GM18861 (cell line): ENCODE measurements around the gene TMEM97.
"Not testable (repeated sequence)": the region's sequence is repeated elsewhere in the genome, so short reads cannot be mapped to it uniquely, and the experiment has no call there.

ENCODE experiments used
- ATAC-seq: cut with Tn5 transposase; IDR thresholded peaks from one replicate; pipeline ENCODE4 v1.9.1; 2021; ENCODE audit not compliant: unreplicated experiment

The TMEM97 gene

GRCh38 chr17:28335959-28336871 lies 17.2 kb downstream of the TMEM97 start:
- no peak for ATAC-seq

- no peak for ATAC-seq
Observed at GRCh38 chr17:28338056-28338768, 19.2 kb downstream of the TMEM97 start.

- ATAC-seq = not testable (repeated sequence)
Observed at GRCh38 chr17:28338769-28339212, 19.8 kb downstream of the TMEM97 start.

- no peak for ATAC-seq
Observed at GRCh38 chr17:28339431-28339830, 20.4 kb downstream of the TMEM97 start.

- ATAC-seq = no peak
Observed at GRCh38 chr17:28340374-28340773, 21.4 kb downstream of the TMEM97 start.

- ATAC-seq = no peak
Observed at GRCh38 chr17:28341516-28341915, 22.5 kb downstream of the TMEM97 start.

GRCh38 chr17:28342313-28342712 lies 23.3 kb downstream of the TMEM97 start:
- no peak for ATAC-seq

- no peak for ATAC-seq
Observed at GRCh38 chr17:28343491-28343932, 24.5 kb downstream of the TMEM97 start.

- no peak for ATAC-seq
Observed at GRCh38 chr17:28344011-28344410, 25.0 kb downstream of the TMEM97 start.

- ATAC-seq = no peak
Observed at GRCh38 chr17:28344435-28344901, 25.5 kb downstream of the TMEM97 start.

- no peak for ATAC-seq
Observed at GRCh38 chr17:28345419-28346198, 26.6 kb downstream of the TMEM97 start.

- no peak for ATAC-seq
Observed at GRCh38 chr17:28346199-28346580, 27.2 kb downstream of the TMEM97 start.

- ATAC-seq = no peak
Observed at GRCh38 chr17:28346746-28347246, 27.8 kb downstream of the TMEM97 start.

GRCh38 chr17:28347261-28347891 lies 28.4 kb downstream of the TMEM97 start:
- no peak for ATAC-seq

GRCh38 chr17:28348979-28349378 lies 30.0 kb downstream of the TMEM97 start:
- no peak for ATAC-seq

- no peak for ATAC-seq
Observed at GRCh38 chr17:28350271-28350670, 31.3 kb downstream of the TMEM97 start.

- peak; percentile 84 for ATAC-seq
Observed at GRCh38 chr17:28357061-28357900, 38.3 kb downstream of the TMEM97 start, which contains the start of gene POLDIP2. Gene POLDIP2 (minus strand): TSS chr17:28357527. CDS start chr17:28357448, 79 bp downstream.

GRCh38 chr17:28357901-28358197 lies 38.8 kb downstream of the TMEM97 start:
- peak; percentile 6 for ATAC-seq

- no peak for ATAC-seq
Observed at GRCh38 chr17:28363186-28363585, 44.2 kb downstream of the TMEM97 start.
